CD4-positive, alpha-beta T cell (primary cell): ENCODE measurements around the gene ARHGEF37. TPM values are rescaled to one million over a fixed set of nuclear protein-coding genes. Genes with fewer than 3 reads are reported as not detected.

Experiments used
- ATAC-seq: fragments of 200-7000 bp; cut with Tn5 transposase; one replicate; pipeline ENCODE4 v1.10.0; 2022; ENCODE audit warnings: mild to moderate bottlenecking; ENCODE audit not compliant: poor library complexity
- CTCF ChIA-PET: fragments of 350-600 bp; sonication (Branson Sonifier 250); formaldehyde crosslinking; loops from one replicate; lab custom pipeline; 2021; ENCODE audit warnings: antibody characterized with exemption, inconsistent platforms; lab: Charles Lee
- POLR2A ChIA-PET: fragments of 350-600 bp; sonication (Branson Sonifier 250); formaldehyde crosslinking; loops from one replicate; lab custom pipeline; 2021; ENCODE audit warnings: antibody characterized with exemption, inconsistent platforms; lab: Charles Lee
- DNase-seq, 14 experiments: peaks; one replicate each; pipeline ENCODE4 v3.0.0-alpha.2; 2013 to 2020; ENCODE audit warnings: mixed read lengths in 2 of 14
- H3K27ac ChIP-seq, 2 donors: one replicate each; pipeline versions ENCODE4 v1.5.1 to v1.7.0; 2013; ENCODE audit warnings: low read length in 2 of 2, low read depth in 1 of 2, mild to moderate bottlenecking in 1 of 2
- H3K27me3 ChIP-seq, 2 experiments: 1 replicate in 1 of 2; 2 replicates in 1 of 2; pipeline versions ENCODE4 v1.6.1 to v1.7.0; 2013; ENCODE audit warnings: low read length in 2 of 2, control low read depth in 1 of 2, mild to moderate bottlenecking in 1 of 2, moderate library complexity in 1 of 2; ENCODE audit not compliant: insufficient read depth in 2 of 2, control insufficient read depth in 1 of 2
- H3K36me3 ChIP-seq: one replicate; pipeline ENCODE4 v1.6.1; 2013; ENCODE audit warnings: low read length, control low read depth; ENCODE audit not compliant: insufficient read depth
- H3K4me1 ChIP-seq: one replicate; pipeline ENCODE4 v1.6.1; 2013; ENCODE audit warnings: low read length, control low read depth; ENCODE audit not compliant: insufficient read depth
- H3K4me3 ChIP-seq: one replicate; pipeline ENCODE4 v1.5.1; 2013; ENCODE audit warnings: mild to moderate bottlenecking, low read length, moderate library complexity
- H3K9me3 ChIP-seq, 2 experiments: 1 replicate in 1 of 2; 2 replicates in 1 of 2; pipeline versions ENCODE4 v1.6.1 to v1.7.0; 2013; ENCODE audit warnings: low read length in 2 of 2, mild to moderate bottlenecking in 2 of 2, control low read depth in 1 of 2, moderate library complexity in 1 of 2; ENCODE audit not compliant: control insufficient read depth in 1 of 2, insufficient read depth in 1 of 2
- H3K27ac Mint-ChIP-seq: one replicate; pipeline ENCODE4 v1.8.0; 2020; ENCODE audit warnings: mixed read lengths
- H3K27me3 Mint-ChIP-seq: one replicate; pipeline ENCODE4 v1.8.0; 2021; ENCODE audit warnings: mixed read lengths
- H3K36me3 Mint-ChIP-seq: one replicate; pipeline ENCODE4 v1.8.0; 2021; ENCODE audit warnings: low read depth, mixed read lengths
- H3K4me1 Mint-ChIP-seq: one replicate; pipeline ENCODE4 v1.8.0; 2021; ENCODE audit warnings: low read depth, mixed read lengths
- H3K4me3 Mint-ChIP-seq: one replicate; pipeline ENCODE4 v1.8.0; 2020; ENCODE audit warnings: mild to moderate bottlenecking, mixed read lengths
- H3K9me3 Mint-ChIP-seq: one replicate; pipeline ENCODE4 v1.8.0; 2020; ENCODE audit warnings: mixed read lengths
- CTCF ChIP-seq: fragments of 200-600 bp; IDR thresholded peaks from one replicate; pipeline ENCODE4 v1.8.0; 2022; ENCODE audit warnings: antibody characterized with exemption, mild to moderate bottlenecking
- intact Hi-C, 2 experiments: fragments of 100-400 bp; cut with DNase I in 1 of 2; cut with micrococcal nuclease in 1 of 2; formaldehyde crosslinking; loops; one replicate each; pipeline versions ENCODE4 v1.15.1 to v1.9.0; 2023 to 2025; cut with DNase I, micrococcal nuclease
- total RNA-seq, 174 experiments: library from RNA in 2 of 174; stranded (reverse) in 2 of 174; gene quantifications; one replicate each; pipeline ENCODE4 v1.2.3 and lab custom pipeline; 2021 to 2026

The ARHGEF37 gene
- total RNA-seq, 2 experiments from 2014 or later: 0.41 TPM; not detected in 1

- peaks cover 43% of the 10 kb centered on the region for H3K4me1 ChIP-seq
- no peaks in the 10 kb centered on the region for H3K9me3 ChIP-seq
- peaks cover 33% of the 10 kb centered on the region for H3K36me3 ChIP-seq
- Mint-ChIP-seq H3K9me3 (no peaks in the 10 kb centered on the region), H3K36me3 (peaks cover 74% of the 10 kb centered on the region), H3K4me1 (peaks cover 75% of the 10 kb centered on the region), H3K27ac (peak overlapping the region; percentile 29), H3K27me3 (no peaks in the 10 kb centered on the region), H3K4me3 (peak overlapping the region; percentile 35)
- POLR2A ChIA-PET: no interaction called here
- no peak for DNase-seq
- no peaks in the 10 kb centered on the region for H3K27me3 ChIP-seq
- no peak overlapping the region for H3K27ac ChIP-seq
- no peak for TF ChIP-seq CTCF
- H3K4me3 ChIP-seq: no peak overlapping the region
- intact Hi-C loops: no loop called here
- ATAC-seq: no peak
- CTCF ChIA-PET: no interaction called here
These were observed 43.8 kb upstream of the ARHGEF37 start for GRCh38 chr5:149537374-149537975.

GRCh38 chr5:149540089-149540488 lies 41.2 kb upstream of the ARHGEF37 start:
- ATAC-seq (no peak), DNase-seq (no peak)
- no peaks in the 10 kb centered on the region for H3K9me3 ChIP-seq
- H3K4me1 ChIP-seq: peaks cover 43% of the 10 kb centered on the region
- H3K36me3 Mint-ChIP-seq: peaks cover 76% of the 10 kb centered on the region
- peaks cover 75% of the 10 kb centered on the region for H3K4me1 Mint-ChIP-seq
- H3K4me3 Mint-ChIP-seq: peak overlapping the region; percentile 21
- no peaks in the 10 kb centered on the region for H3K27me3 ChIP-seq
- H3K27me3 Mint-ChIP-seq: no peaks in the 10 kb centered on the region
- intact Hi-C loops: loop anchor here in 1 of 2 experiments (5.0 kb wide), 1 partner anchor 33 kb away; no protein-coding TSS in a partner anchor
- ChIA-PET POLR2A (interaction anchor here (0.6 to 3.3 kb wide), 3 partner anchors 10 to 11 kb away, joined by 3 to 16 read pairs (median 4); partner anchors contain the start of gene CSNK1A1), CTCF (interaction anchor here (1.5 kb wide), 1 partner anchor 12 kb away, joined by 3 read pairs; no protein-coding TSS in a partner anchor)
- H3K27ac Mint-ChIP-seq: no peak overlapping the region
- H3K9me3 Mint-ChIP-seq: no peaks in the 10 kb centered on the region
- H3K36me3 ChIP-seq: peaks cover 46% of the 10 kb centered on the region
- no peak overlapping the region for H3K27ac ChIP-seq
- no peak for TF ChIP-seq CTCF
- H3K4me3 ChIP-seq: no peak overlapping the region

GRCh38 chr5:149541893-149542292 lies 39.4 kb upstream of the ARHGEF37 start:
- ChIA-PET POLR2A (interaction anchor here (3.3 kb wide), 1 partner anchor 9 kb away, joined by 16 read pairs; the partner anchor contains the start of gene CSNK1A1), CTCF (interaction anchor here (1.6 kb wide), 1 partner anchor 10 kb away, joined by 8 read pairs; the partner anchor contains the start of gene CSNK1A1)
- Histone ChIP-seq H3K4me1 (peaks cover 45% of the 10 kb centered on the region), H3K9me3 (no peaks in the 10 kb centered on the region), H3K27ac (no peak overlapping the region), H3K27me3 (no peaks in the 10 kb centered on the region), H3K36me3 (peaks cover 51% of the 10 kb centered on the region), H3K4me3 (no peak overlapping the region)
- ATAC-seq: no peak
- H3K36me3 Mint-ChIP-seq: peaks cover 81% of the 10 kb centered on the region
- no peak for TF ChIP-seq CTCF
- H3K27ac Mint-ChIP-seq: no peak overlapping the region
- no peak for DNase-seq
- H3K9me3 Mint-ChIP-seq: no peaks in the 10 kb centered on the region
- H3K4me3 Mint-ChIP-seq: peak overlapping the region; percentile 12
- H3K27me3 Mint-ChIP-seq: no peaks in the 10 kb centered on the region
- intact Hi-C loops: loop anchor here in 1 of 2 experiments (5.0 kb wide), 1 partner anchor 35 kb away; no protein-coding TSS in a partner anchor
- H3K4me1 Mint-ChIP-seq: peaks cover 77% of the 10 kb centered on the region
